Measurements from ENCODE around the gene XXYLT1. TPM values are rescaled to one million over a fixed set of nuclear protein-coding genes. Genes with fewer than 3 reads are reported as not detected.

The XXYLT1 gene
- total and polyA plus RNA-seq, 2 of the 8 experiments (the other 6 are each of a cell fraction or from before 2014, with no cell fraction given) = 18.9 to 23.8 TPM

GRCh38 chr3:195148549-195148948 lies 122.4 kb downstream of the XXYLT1 start (continued):
- TF ChIP-seq GABPA (IDR thresholded peaks at IDR 0.05; ENCODE audit: borderline replicate concordance, insufficient read depth, low read length) (no peak), TAF1 (IDR thresholded peaks at IDR 0.05; ENCODE audit: low read depth, low read length) (no peak), HDAC2 (IDR thresholded peaks at IDR 0.05; ENCODE audit: borderline replicate concordance in 1 of 2, low read depth in 2 of 2, low read length in 2 of 2) (no peak), BACH1 (IDR thresholded peaks at IDR 0.05; ENCODE audit: low read length) (no peak), CTCF (IDR thresholded peaks at IDR 0.05; ENCODE audit: control extremely low read depth in 1 of 3, insufficient read depth in 1 of 3, low read depth in 1 of 3, low read length in 3 of 3) (no peak), TBP (IDR thresholded peaks at IDR 0.05; ENCODE audit: low read depth, low read length) (no peak), ATF3 (IDR thresholded peaks at IDR 0.05; ENCODE audit: insufficient read depth, low read depth, low read length) (no peak), PHF8 (conservative IDR thresholded peaks at IDR 0.05; ENCODE audit: low read depth, low read length) (no peak)
